ENCODE results near the gene CD53.

DNA sequence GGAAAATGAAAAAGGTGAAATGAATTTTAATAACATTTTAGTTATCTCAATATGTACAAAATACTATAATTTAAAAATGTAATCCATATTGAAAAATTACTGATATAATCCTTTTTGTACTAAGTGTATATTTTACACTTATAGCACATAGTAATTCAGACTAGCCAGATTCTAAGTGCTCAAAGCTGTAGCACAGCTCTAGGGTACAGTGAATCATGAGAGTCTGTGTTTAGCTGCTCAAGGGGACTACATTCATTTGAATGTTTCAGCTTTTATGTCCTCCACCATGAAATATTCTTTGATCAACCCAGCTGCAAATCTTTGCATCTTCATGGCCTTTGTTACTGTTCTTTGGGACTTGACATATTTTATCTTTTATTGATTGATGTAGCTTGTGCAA is 15.7 kb downstream of the CD53 start:
- TF ChIP-seq SMC3 (IDR thresholded peaks at IDR 0.05; ENCODE audit: low read depth, low read length): no peak
- TF ChIP-seq, protein P1, sequence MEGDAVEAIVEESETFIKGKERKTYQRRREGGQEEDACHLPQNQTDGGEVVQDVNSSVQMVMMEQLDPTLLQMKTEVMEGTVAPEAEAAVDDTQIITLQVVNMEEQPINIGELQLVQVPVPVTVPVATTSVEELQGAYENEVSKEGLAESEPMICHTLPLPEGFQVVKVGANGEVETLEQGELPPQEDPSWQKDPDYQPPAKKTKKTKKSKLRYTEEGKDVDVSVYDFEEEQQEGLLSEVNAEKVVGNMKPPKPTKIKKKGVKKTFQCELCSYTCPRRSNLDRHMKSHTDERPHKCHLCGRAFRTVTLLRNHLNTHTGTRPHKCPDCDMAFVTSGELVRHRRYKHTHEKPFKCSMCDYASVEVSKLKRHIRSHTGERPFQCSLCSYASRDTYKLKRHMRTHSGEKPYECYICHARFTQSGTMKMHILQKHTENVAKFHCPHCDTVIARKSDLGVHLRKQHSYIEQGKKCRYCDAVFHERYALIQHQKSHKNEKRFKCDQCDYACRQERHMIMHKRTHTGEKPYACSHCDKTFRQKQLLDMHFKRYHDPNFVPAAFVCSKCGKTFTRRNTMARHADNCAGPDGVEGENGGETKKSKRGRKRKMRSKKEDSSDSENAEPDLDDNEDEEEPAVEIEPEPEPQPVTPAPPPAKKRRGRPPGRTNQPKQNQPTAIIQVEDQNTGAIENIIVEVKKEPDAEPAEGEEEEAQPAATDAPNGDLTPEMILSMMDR (conservative IDR thresholded peaks at IDR 0.05; ENCODE audit: low read depth, low read length): no peak

Data from IMR-90 (cell line).